ENCODE data around the gene PCDHB12.
"Not testable (repeated sequence)": the region's sequence is repeated elsewhere in the genome, so short reads cannot be mapped to it uniquely, and the experiment has no call there.

Gene PCDHB12

GRCh38 chr5:141236516-141237313 lies 28.2 kb downstream of the PCDHB12 start:
- H3K4me1 ChIP-seq (ENCODE audit: control insufficient read depth, insufficient read depth, low read length, poor library complexity, severe bottlenecking), result no peaks in the 10 kb centered on the region
- 93 to 96% methylated on average over 24 to 29 of the region's 32 CpGs for WGBS, 2 experiments (ENCODE audit: insufficient coverage in 2 of 2)
- H3K27ac ChIP-seq (ENCODE audit: low read depth, low read length, severe bottlenecking), result no peak overlapping the region
- peaks cover 41% of the 10 kb centered on the region for H3K9me3 ChIP-seq (ENCODE audit: control insufficient read depth, low read length)
- no peaks in the 10 kb centered on the region for H3K36me3 ChIP-seq (ENCODE audit: control insufficient read depth, insufficient read depth, low read length)
- no peak overlapping the region for H3K4me3 ChIP-seq (ENCODE audit: extremely low read depth, insufficient read depth, low read length, poor library complexity, severe bottlenecking)

GRCh38 chr5:141241496-141241895 lies 33.0 kb downstream of the PCDHB12 start:
- Histone ChIP-seq H3K27ac (ENCODE audit: low read depth, low read length, severe bottlenecking) (no peak overlapping the region), H3K4me1 (ENCODE audit: control insufficient read depth, insufficient read depth, low read length, poor library complexity, severe bottlenecking) (no peaks in the 10 kb centered on the region), H3K4me3 (ENCODE audit: extremely low read depth, insufficient read depth, low read length, poor library complexity, severe bottlenecking) (no peak overlapping the region), H3K36me3 (ENCODE audit: control insufficient read depth, insufficient read depth, low read length) (no peaks in the 10 kb centered on the region), H3K9me3 (ENCODE audit: control insufficient read depth, low read length) (peaks cover 51% of the 10 kb centered on the region)
- WGBS, 2 experiments (ENCODE audit: insufficient coverage in 2 of 2), result 96 to 97% methylated on average over 37 to 43 of the region's 43 CpGs

- H3K4me3 ChIP-seq (ENCODE audit: extremely low read depth, insufficient read depth, low read length, poor library complexity, severe bottlenecking), result no peak within 1 kb of the TSS
- H3K36me3 ChIP-seq (ENCODE audit: control insufficient read depth, insufficient read depth, low read length), result no peaks in the 10 kb centered on the region
- peaks cover 41% of the 10 kb centered on the region for H3K9me3 ChIP-seq (ENCODE audit: control insufficient read depth, low read length)
- H3K4me1 ChIP-seq (ENCODE audit: control insufficient read depth, insufficient read depth, low read length, poor library complexity, severe bottlenecking), result no peaks in the 10 kb centered on the region
- 78 to 86% methylated on average over 14 of the region's 16 CpGs for WGBS, 2 experiments (ENCODE audit: insufficient coverage in 2 of 2)
- H3K27ac ChIP-seq (ENCODE audit: low read depth, low read length, severe bottlenecking), result no peak within 1 kb of the TSS
These were observed 36.8 kb downstream of the PCDHB12 start, which contains the start of gene PCDHB15 for GRCh38 chr5:141245250-141245717. TSS of gene PCDHB15 (plus strand) at chr5:141245395. CDS start at chr5:141245579, 184 bp downstream.

- peaks cover 46% of the 10 kb centered on the region for H3K9me3 ChIP-seq (ENCODE audit: control insufficient read depth, low read length)
- H3K4me1 ChIP-seq (ENCODE audit: control insufficient read depth, insufficient read depth, low read length, poor library complexity, severe bottlenecking); H3K4me3 ChIP-seq (ENCODE audit: extremely low read depth, insufficient read depth, low read length, poor library complexity, severe bottlenecking); H3K27ac ChIP-seq (ENCODE audit: low read depth, low read length, severe bottlenecking); H3K36me3 ChIP-seq (ENCODE audit: control insufficient read depth, insufficient read depth, low read length): not testable (repeated sequence)
- 97% methylated on average over 16 of the region's 42 CpGs; no CpG with 5 or more reads in 1 of the 2 experiments for WGBS, 2 experiments (ENCODE audit: insufficient coverage in 2 of 2)
These were observed 38.5 kb downstream of the PCDHB12 start for GRCh38 chr5:141246971-141247370.

- peaks cover 46% of the 10 kb centered on the region for H3K9me3 ChIP-seq (ENCODE audit: control insufficient read depth, low read length)
- WGBS, 2 experiments (ENCODE audit: insufficient coverage in 2 of 2), result 94 to 97% methylated on average over 23 to 31 of the region's 34 CpGs
- not testable (repeated sequence) for H3K36me3 ChIP-seq (ENCODE audit: control insufficient read depth, insufficient read depth, low read length); H3K27ac ChIP-seq (ENCODE audit: low read depth, low read length, severe bottlenecking); H3K4me1 ChIP-seq (ENCODE audit: control insufficient read depth, insufficient read depth, low read length, poor library complexity, severe bottlenecking); H3K4me3 ChIP-seq (ENCODE audit: extremely low read depth, insufficient read depth, low read length, poor library complexity, severe bottlenecking)
These were observed 38.9 kb downstream of the PCDHB12 start for GRCh38 chr5:141247434-141247833.

GRCh38 chr5:141250576-141250975 lies 42.1 kb downstream of the PCDHB12 start:
- Histone ChIP-seq H3K36me3 (ENCODE audit: control insufficient read depth, insufficient read depth, low read length) (no peaks in the 10 kb centered on the region), H3K4me3 (ENCODE audit: extremely low read depth, insufficient read depth, low read length, poor library complexity, severe bottlenecking) (no peak overlapping the region), H3K4me1 (ENCODE audit: control insufficient read depth, insufficient read depth, low read length, poor library complexity, severe bottlenecking) (no peaks in the 10 kb centered on the region), H3K9me3 (ENCODE audit: control insufficient read depth, low read length) (peaks cover 34% of the 10 kb centered on the region), H3K27ac (ENCODE audit: low read depth, low read length, severe bottlenecking) (no peak overlapping the region)

GRCh38 chr5:141258464-141258863 lies 49.9 kb downstream of the PCDHB12 start:
- Histone ChIP-seq H3K27ac (ENCODE audit: low read depth, low read length, severe bottlenecking) (no peak overlapping the region), H3K9me3 (ENCODE audit: control insufficient read depth, low read length) (peaks cover 55% of the 10 kb centered on the region), H3K36me3 (ENCODE audit: control insufficient read depth, insufficient read depth, low read length) (no peaks in the 10 kb centered on the region), H3K4me1 (ENCODE audit: control insufficient read depth, insufficient read depth, low read length, poor library complexity, severe bottlenecking) (no peaks in the 10 kb centered on the region), H3K4me3 (ENCODE audit: extremely low read depth, insufficient read depth, low read length, poor library complexity, severe bottlenecking) (no peak overlapping the region)

- no peak overlapping the region for H3K27ac ChIP-seq (ENCODE audit: low read depth, low read length, severe bottlenecking)
- H3K36me3 ChIP-seq (ENCODE audit: control insufficient read depth, insufficient read depth, low read length), result no peaks in the 10 kb centered on the region
- H3K4me3 ChIP-seq (ENCODE audit: extremely low read depth, insufficient read depth, low read length, poor library complexity, severe bottlenecking), result no peak overlapping the region
- peaks cover 59% of the 10 kb centered on the region for H3K9me3 ChIP-seq (ENCODE audit: control insufficient read depth, low read length)
- no peaks in the 10 kb centered on the region for H3K4me1 ChIP-seq (ENCODE audit: control insufficient read depth, insufficient read depth, low read length, poor library complexity, severe bottlenecking)
These were observed 50.4 kb downstream of the PCDHB12 start for GRCh38 chr5:141258948-141259347.

GRCh38 chr5:141260458-141261237 lies 52.1 kb downstream of the PCDHB12 start:
- no peaks in the 10 kb centered on the region for H3K36me3 ChIP-seq (ENCODE audit: control insufficient read depth, insufficient read depth, low read length)
- H3K27ac ChIP-seq (ENCODE audit: low read depth, low read length, severe bottlenecking), result no peak overlapping the region
- 52 to 71% methylated on average over 2 of the region's 5 CpGs for WGBS, 2 experiments (ENCODE audit: insufficient coverage in 2 of 2)
- H3K4me3 ChIP-seq (ENCODE audit: extremely low read depth, insufficient read depth, low read length, poor library complexity, severe bottlenecking), result no peak overlapping the region
- H3K4me1 ChIP-seq (ENCODE audit: control insufficient read depth, insufficient read depth, low read length, poor library complexity, severe bottlenecking), result no peaks in the 10 kb centered on the region
- H3K9me3 ChIP-seq (ENCODE audit: control insufficient read depth, low read length), result peaks cover 68% of the 10 kb centered on the region

GRCh38 chr5:141261238-141261546 lies 52.7 kb downstream of the PCDHB12 start:
- no peaks in the 10 kb centered on the region for H3K36me3 ChIP-seq (ENCODE audit: control insufficient read depth, insufficient read depth, low read length)
- WGBS, 2 experiments (ENCODE audit: insufficient coverage in 2 of 2), result no CpG with 5 or more reads among the region's 1 CpG
- H3K4me1 ChIP-seq (ENCODE audit: control insufficient read depth, insufficient read depth, low read length, poor library complexity, severe bottlenecking), result no peaks in the 10 kb centered on the region
- H3K27ac ChIP-seq (ENCODE audit: low read depth, low read length, severe bottlenecking), result no peak overlapping the region
- H3K4me3 ChIP-seq (ENCODE audit: extremely low read depth, insufficient read depth, low read length, poor library complexity, severe bottlenecking), result no peak overlapping the region
- H3K9me3 ChIP-seq (ENCODE audit: control insufficient read depth, low read length), result peaks cover 71% of the 10 kb centered on the region
